ENCODE results near the gene TM6SF1. TPM values are rescaled to one million over a fixed set of nuclear protein-coding genes. Genes with fewer than 3 reads are reported as not detected.

Gene TM6SF1
- total RNA-seq, 1 experiment from 2014 or later: not detected

- no peak overlapping the region for H3K9ac ChIP-seq (ENCODE audit: low read length)
- no peak overlapping the region for H3K27ac ChIP-seq (ENCODE audit: low read length)
Observed at GRCh38 chr15:83178869-83179325, 71.5 kb downstream of the TM6SF1 start.

DNA sequence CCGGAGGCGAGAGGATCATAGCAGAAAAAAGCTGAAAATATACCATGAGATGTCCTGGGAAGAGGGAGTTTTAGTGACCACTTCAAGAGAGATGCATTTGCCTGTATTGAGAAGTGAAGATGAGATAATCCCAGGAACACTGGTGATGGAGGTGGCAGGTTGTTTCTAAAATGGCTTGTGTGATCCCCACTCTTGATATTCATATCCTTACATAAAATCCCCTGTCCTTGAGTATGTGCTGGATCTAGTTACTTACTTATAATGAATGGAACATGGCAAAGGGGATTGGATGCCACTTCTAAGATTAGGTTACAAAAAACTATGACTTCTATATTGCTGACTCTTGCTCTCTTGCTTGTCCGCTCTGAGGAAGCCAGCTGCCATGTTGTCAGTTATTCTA, 78.1 kb downstream of the TM6SF1 start:
- Histone ChIP-seq H3K27ac (ENCODE audit: low read length) (no peak overlapping the region), H3K9me3 (ENCODE audit: low read length) (no peaks in the 10 kb centered on the region), H4K20me1 (ENCODE audit: insufficient read depth, low read depth, low read length) (no peaks in the 10 kb centered on the region), H3K27me3 (ENCODE audit: low read length) (no peaks in the 10 kb centered on the region), H3K36me3 (ENCODE audit: insufficient read depth, low read length) (no peaks in the 10 kb centered on the region), H3K4me1 (ENCODE audit: low read length) (no peaks in the 10 kb centered on the region), H3K9ac (ENCODE audit: low read length) (no peak overlapping the region), H2AFZ (ENCODE audit: low read length) (no peak overlapping the region), H3K79me2 (ENCODE audit: low read length) (no peaks in the 10 kb centered on the region), H3K4me3 (ENCODE audit: low read length) (no peak overlapping the region), H3K9me2 (replicated peaks; ENCODE audit: insufficient read depth, low read length) (no peaks in the 10 kb centered on the region), H3K4me2 (ENCODE audit: low read depth, low read length, poor library complexity, severe bottlenecking) (no peak overlapping the region)
- no peak for DNase-seq

More at GRCh38 chr15:83178869-83179325, 71.5 kb downstream of the TM6SF1 start:
- no peaks in the 10 kb centered on the region for H4K20me1 ChIP-seq (ENCODE audit: insufficient read depth, low read depth, low read length)
- DNase-seq: no peak
- no peaks in the 10 kb centered on the region for H3K36me3 ChIP-seq (ENCODE audit: insufficient read depth, low read length)
- no peak overlapping the region for H2AFZ ChIP-seq (ENCODE audit: low read length)
- H3K9me3 ChIP-seq (ENCODE audit: low read length): no peaks in the 10 kb centered on the region
- no peaks in the 10 kb centered on the region for H3K4me1 ChIP-seq (ENCODE audit: low read length)
- no peaks in the 10 kb centered on the region for H3K79me2 ChIP-seq (ENCODE audit: low read length)
- no peaks in the 10 kb centered on the region for H3K27me3 ChIP-seq (ENCODE audit: low read length)
- H3K9me2 ChIP-seq (replicated peaks; ENCODE audit: insufficient read depth, low read length): no peaks in the 10 kb centered on the region
- H3K4me2 ChIP-seq (ENCODE audit: low read depth, low read length, poor library complexity, severe bottlenecking): no peak overlapping the region
- H3K4me3 ChIP-seq (ENCODE audit: low read length): no peak overlapping the region

Small RNA genes within 50 kb of the gene (small RNA-seq; reads per million reads assigned to genes)
- not detected for gene MIR4515

Other genes starting within 250 kb of the TM6SF1 start
- 30.4 and 48.5 TPM in 2 replicates for gene HOMER2, start 154.9 kb upstream of the TM6SF1 start, total RNA-seq (2014; rRNA removed; shearing (Covaris generic); ENCODE audit: low replicate concordance)
- 37.5 and 45.9 TPM in 2 replicates for gene RAMAC, start 121.4 kb upstream of the TM6SF1 start, total RNA-seq (2014; rRNA removed; shearing (Covaris generic); ENCODE audit: low replicate concordance)
- gene C15orf40, start 96.0 kb upstream of the TM6SF1 start, total RNA-seq (2014; rRNA removed; shearing (Covaris generic); ENCODE audit: low replicate concordance): 30.4 and 43.9 TPM in 2 replicates
- 113 and 140 TPM in 2 replicates for gene BTBD1, start 40.4 kb upstream of the TM6SF1 start, total RNA-seq (2014; rRNA removed; shearing (Covaris generic); ENCODE audit: low replicate concordance)
- gene HDGFL3, start 100.2 kb downstream of the TM6SF1 start, total RNA-seq (2014; rRNA removed; shearing (Covaris generic); ENCODE audit: low replicate concordance): not detected in 2 replicates
- gene BNC1, start 177.0 kb downstream of the TM6SF1 start, total RNA-seq (2014; rRNA removed; shearing (Covaris generic); ENCODE audit: low replicate concordance): not detected in 2 replicates

Measured in Karpas-422 (cell line).